Heart left ventricle (tissue), 13 donors: ENCODE measurements around the gene ULK4.

ENCODE experiments used
- CTCF ChIP-seq, 12 donors: fragments of 200-600 bp; sonication (generic) in 4 of 12; IDR thresholded peaks; one replicate each; pipeline versions ENCODE4 v1.5.0 to v1.8.0; 2018 to 2022; ENCODE audit warnings: antibody characterized with exemption in 12 of 12, mild to moderate bottlenecking in 5 of 12
- POLR2A ChIP-seq, 2 donors: fragments of 450-650 bp; IDR thresholded peaks; one replicate each; pipeline ENCODE4 v1.6.1; 2017; ENCODE audit warnings: antibody characterized with exemption in 2 of 2, mild to moderate bottlenecking in 2 of 2, moderate library complexity in 2 of 2
- donor health status: ischemic (EF 13 %, LVEDD 7.1; RV severe dilation, severe dysfunction).
- donor health status: DM: no; HTN: yes; CAD: no.
- donor health status: DM: no; HTN: no; CAD: no.
- donor health status: ischemic (EF 25% LVEDD 6.9; RV normal size, moderate dysfunction).
- donor health status: ischemic (EF 25% LVEDD 5.7; RV mildly dilated, moderate dysfunction).
- donor health status: ischemic (EF 35%, LVEDD 5.7; RV mildly dilated, moderate dysfunction).
- donor health status: nonischemic (EF 11% LVEDD 7.7; RV severe dilation, severe dysfunction).
- donor health status: DM: yes; HTN: yes; CAD: no.
- donor health status: PGD.
- donor health status: ischemic (EF 29% LVEDD 5.4; RV normal size, mild dysfunction).
- donor health status: nonischemic (EF 23%, LVEDD 6.1; RV moderate dilation, normal function).

GRCh38 chr3:41426485-41426884 is 535.4 kb downstream of the ULK4 start:
- TF ChIP-seq CTCF (IDR thresholded peaks at IDR 0.05): no peak
- TF ChIP-seq POLR2A (IDR thresholded peaks at IDR 0.05): no peak
